Right lobe of liver (tissue), 6 donors: ENCODE data around the gene HGFAC. TPM values are rescaled to one million over a fixed set of nuclear protein-coding genes. Genes with fewer than 3 reads are reported as not detected.
A peak's percentile ranks its signal among the peaks of the same experiment; 100 is the strongest.

Experiments used
- ATAC-seq, 4 donors: fragments of 200-7000 bp; cut with Tn5 transposase; one replicate each; pipeline ENCODE4 v1.9.1; 2020; ENCODE audit warnings: mild to moderate bottlenecking in 4 of 4, moderate library complexity in 4 of 4
- DNase-seq, 3 donors: peaks; one replicate each; pipeline ENCODE4 v3.0.0-alpha.2; 2020
- H3K27ac ChIP-seq, 3 donors: fragments of 200-600 bp; one replicate each; pipeline ENCODE4 v1.8.0; 2022
- H3K27me3 ChIP-seq, 2 donors: fragments of 200-600 bp; one replicate each; pipeline ENCODE4 v1.8.0; 2022
- H3K36me3 ChIP-seq, 4 donors: fragments of 200-600 bp; sonication (generic) in 1 of 4; one replicate each; pipeline versions ENCODE4 v1.5.1 to v1.8.0; 2017 to 2022; ENCODE audit warnings: control low read depth in 1 of 4
- H3K4me1 ChIP-seq, 4 donors: fragments of 200-600 bp; sonication (generic) in 1 of 4; one replicate each; pipeline versions ENCODE4 v1.5.1 to v1.8.0; 2017 to 2022; ENCODE audit warnings: control low read depth in 1 of 4
- H3K4me3 ChIP-seq, 3 donors: fragments of 200-600 bp; one replicate each; pipeline ENCODE4 v1.8.0; 2022
- H3K9me3 ChIP-seq, 4 donors: fragments of 200-600 bp; sonication (generic) in 1 of 4; one replicate each; pipeline versions ENCODE4 v1.5.1 to v1.8.0; 2017 to 2022; ENCODE audit warnings: control low read depth in 1 of 4
- CTCF ChIP-seq, 4 donors: fragments of 200-600 bp in 3 of 4; fragments of 450-650 bp in 1 of 4; IDR thresholded peaks; one replicate each; pipeline versions ENCODE4 v1.5.1 to v1.8.0; 2016 to 2022; ENCODE audit warnings: antibody characterized with exemption in 4 of 4, mild to moderate bottlenecking in 2 of 4
- POLR2A ChIP-seq: fragments of 450-650 bp; IDR thresholded peaks from one replicate; pipeline ENCODE4 v1.6.1; 2017; ENCODE audit warnings: antibody characterized with exemption, mild to moderate bottlenecking
- WGBS: methylation state at CpG from one replicate; pipeline ENCODE4 v1.1.6; 2018; ENCODE audit warnings: low coverage, low lambda C conversion rate; ENCODE audit not compliant: insufficient coverage; ENCODE audit errors: missing lambda C conversion rate; 5-methylcytosine and 5-hydroxymethylcytosine counted together
- intact Hi-C, 2 donors: fragments of 100-400 bp; cut with DNase I; formaldehyde crosslinking; loops; one replicate each; pipeline versions ENCODE4 v1.11.2 to v1.14.1; 2022
- total RNA-seq, 6 experiments: library from RNA; depleted of rRNA in 2 of 6; stranded (reverse); fragments of >200 nt in 2 of 6; fragmentation: NEBNext Ultra II Directional in 3 of 6; extraction: Animal tissue kit (Norgen Biotek cat#: 25700) in 3 of 6; gene quantifications; one replicate each; pipeline versions ENCODE4 v1.1.0 to v1.2.4, GENCODE V29; 2016 to 2023
- donor health status: DM: no; HTN: yes; CAD: no.
- donor health status: DM: no; HTN: no; CAD: no.
- donor health status: DM: no; HTN: no; CAD: no.
- donor health status: DM: no; HTN: yes; CAD: no.
- donor health status: DM: no; HTN: yes; CAD: no.

The HGFAC gene
- total RNA-seq, 6 experiments from 2014 or later: 73.9 to 176 (median 140) TPM

- Histone ChIP-seq H3K27ac (no peak overlapping the region), H3K4me1 (peaks cover 0 to 8% (median 0%) of the 10 kb centered on the region in 4 donors), H3K9me3 (no peaks in the 10 kb centered on the region), H3K4me3 (no peak overlapping the region), H3K27me3 (no peaks in the 10 kb centered on the region), H3K36me3 (peaks cover 0 to 27% (median 8%) of the 10 kb centered on the region in 4 donors)
- DNase-seq (peak; percentile 38 to 75 (median 70)), ATAC-seq (peak; percentile 73 to 82 (median 77))
- TF ChIP-seq CTCF (IDR thresholded peaks at IDR 0.05): peak in 3 of 4 donors; percentile 20 to 31 (median 25)
- TF ChIP-seq POLR2A: no peak
- WGBS: 40% methylated on average over 8 of the region's 22 CpGs
- intact Hi-C loops: no loop called here
Observed at GRCh38 chr4:3418029-3418762, 23.6 kb upstream of the HGFAC start.

- WGBS: 93% methylated on average over 10 of the region's 15 CpGs
- Histone ChIP-seq H3K27ac (no peak overlapping the region), H3K27me3 (no peaks in the 10 kb centered on the region), H3K4me1 (peaks cover 0 to 8% (median 0%) of the 10 kb centered on the region in 4 donors), H3K4me3 (no peak overlapping the region), H3K36me3 (peaks cover 0 to 33% (median 8%) of the 10 kb centered on the region in 4 donors), H3K9me3 (no peaks in the 10 kb centered on the region)
- intact Hi-C loops: no loop called here
- ATAC-seq (no peak), DNase-seq (peak in 2 of 3 donors; percentile 14 to 36)
- no peak for TF ChIP-seq POLR2A
- TF ChIP-seq CTCF (IDR thresholded peaks at IDR 0.05): no peak
Observed at GRCh38 chr4:3419836-3420605, 21.7 kb upstream of the HGFAC start.

DNA sequence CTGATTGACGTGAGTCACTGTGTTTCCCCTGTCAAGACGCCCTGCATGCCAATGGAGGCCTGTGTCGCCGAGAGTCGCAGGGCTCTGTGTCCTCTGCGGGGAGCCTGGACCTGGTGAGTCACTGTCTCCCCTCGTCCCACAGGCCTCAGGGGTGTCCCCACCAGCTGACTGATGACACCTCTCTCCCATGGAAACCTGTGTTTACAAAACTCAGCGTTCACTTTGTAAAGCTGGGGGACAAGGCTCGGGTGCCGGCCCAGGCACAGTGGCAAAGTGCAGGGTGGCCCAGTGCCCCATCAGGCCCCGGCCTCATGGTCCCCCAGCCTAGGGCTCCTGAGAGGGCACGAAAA, 21.2 kb upstream of the HGFAC start:
- intact Hi-C loops: no loop called here
- Histone ChIP-seq H3K4me1 (peaks cover 0 to 8% (median 0%) of the 10 kb centered on the region in 4 donors), H3K36me3 (peaks cover 0 to 30% (median 8%) of the 10 kb centered on the region in 4 donors), H3K27ac (no peak overlapping the region), H3K27me3 (no peaks in the 10 kb centered on the region), H3K9me3 (no peaks in the 10 kb centered on the region), H3K4me3 (no peak overlapping the region)
- WGBS: 84% methylated on average over 4 of the region's 12 CpGs
- DNase-seq: peak in 2 of 3 donors; percentile 28 to 33
- TF ChIP-seq POLR2A (no peak), CTCF (IDR thresholded peaks at IDR 0.05) (no peak)
- ATAC-seq: no peak

GRCh38 chr4:3420956-3421355, 20.8 kb upstream of the HGFAC start:
- Histone ChIP-seq H3K27ac (no peak overlapping the region), H3K4me3 (no peak overlapping the region), H3K4me1 (peaks cover 0 to 8% (median 0%) of the 10 kb centered on the region in 4 donors), H3K36me3 (peaks cover 0 to 27% (median 8%) of the 10 kb centered on the region in 4 donors), H3K27me3 (no peaks in the 10 kb centered on the region), H3K9me3 (no peaks in the 10 kb centered on the region)
- TF ChIP-seq POLR2A (no peak), CTCF (IDR thresholded peaks at IDR 0.05) (no peak)
- ATAC-seq (no peak), DNase-seq (peak in 1 of 3 donors; percentile 15)
- 78% methylated on average over 4 of the region's 10 CpGs for WGBS
- intact Hi-C loops: no loop called here
